HG03039 (cell line): ENCODE results near the gene TBCEL.
"Not testable (repeated sequence)": the region's sequence is repeated elsewhere in the genome, so short reads cannot be mapped to it uniquely, and the experiment has no call there.

Experiments used
- ATAC-seq: cut with Tn5 transposase; IDR thresholded peaks from one replicate; pipeline ENCODE4 v1.9.1; 2021; ENCODE audit warnings: mild to moderate bottlenecking, moderate library complexity; ENCODE audit not compliant: unreplicated experiment

Gene TBCEL

GRCh38 chr11:121023848-121024751 lies at the start of gene TBCEL:
Gene TBCEL, plus strand, starts transcription at chr11:121024102. Its CDS starts 21,589 bp downstream, at chr11:121045691.
- peak; percentile 93 for ATAC-seq

- ATAC-seq = no peak
Observed at GRCh38 chr11:120974466-120974865, 49.4 kb upstream of the TBCEL start.

- no peak for ATAC-seq
Observed at GRCh38 chr11:120974965-120975364, 48.9 kb upstream of the TBCEL start.

- ATAC-seq = no peak
Observed at GRCh38 chr11:120977266-120978137, 46.4 kb upstream of the TBCEL start.

- no peak for ATAC-seq
Observed at GRCh38 chr11:120978701-120979100, 45.2 kb upstream of the TBCEL start.

- ATAC-seq = no peak
Observed at GRCh38 chr11:120985718-120986569, 38.0 kb upstream of the TBCEL start.

GRCh38 chr11:120988603-120989002 lies 35.3 kb upstream of the TBCEL start:
- no peak for ATAC-seq

- no peak for ATAC-seq
Observed at GRCh38 chr11:120991830-120992686, 31.8 kb upstream of the TBCEL start.

- ATAC-seq = no peak
Observed at GRCh38 chr11:120994091-120994859, 29.6 kb upstream of the TBCEL start.

- no peak for ATAC-seq
Observed at GRCh38 chr11:120995184-120995583, 28.7 kb upstream of the TBCEL start.

- ATAC-seq = no peak
Observed at GRCh38 chr11:120996973-120997372, 26.9 kb upstream of the TBCEL start.

GRCh38 chr11:120998581-120998980 lies 25.3 kb upstream of the TBCEL start:
- ATAC-seq = no peak

GRCh38 chr11:121004206-121004840 lies 19.6 kb upstream of the TBCEL start:
- no peak for ATAC-seq

GRCh38 chr11:121006922-121007321 lies 17.0 kb upstream of the TBCEL start:
- no peak for ATAC-seq

- no peak for ATAC-seq
Observed at GRCh38 chr11:121008551-121008950, 15.4 kb upstream of the TBCEL start.

GRCh38 chr11:121012091-121012490 lies 11.8 kb upstream of the TBCEL start:
- ATAC-seq = no peak

- ATAC-seq = no peak
Observed at GRCh38 chr11:121018746-121019145, 5.2 kb upstream of the TBCEL start.

- ATAC-seq = not testable (repeated sequence)
Observed at GRCh38 chr11:121021718-121022117, 2.2 kb upstream of the TBCEL start.

- no peak for ATAC-seq
Observed at GRCh38 chr11:121024989-121025388, 1.1 kb downstream of the TBCEL start.
